HG02588 (cell line): ENCODE data around the gene ERMAP.
"Not testable (repeated sequence)": the region's sequence is repeated elsewhere in the genome, so short reads cannot be mapped to it uniquely, and the experiment has no call there.

Experiments used
- ATAC-seq: cut with Tn5 transposase; IDR thresholded peaks from one replicate; pipeline ENCODE4 v1.9.1; 2021; ENCODE audit warnings: mild to moderate bottlenecking, moderate library complexity; ENCODE audit not compliant: unreplicated experiment

ERMAP gene

DNA sequence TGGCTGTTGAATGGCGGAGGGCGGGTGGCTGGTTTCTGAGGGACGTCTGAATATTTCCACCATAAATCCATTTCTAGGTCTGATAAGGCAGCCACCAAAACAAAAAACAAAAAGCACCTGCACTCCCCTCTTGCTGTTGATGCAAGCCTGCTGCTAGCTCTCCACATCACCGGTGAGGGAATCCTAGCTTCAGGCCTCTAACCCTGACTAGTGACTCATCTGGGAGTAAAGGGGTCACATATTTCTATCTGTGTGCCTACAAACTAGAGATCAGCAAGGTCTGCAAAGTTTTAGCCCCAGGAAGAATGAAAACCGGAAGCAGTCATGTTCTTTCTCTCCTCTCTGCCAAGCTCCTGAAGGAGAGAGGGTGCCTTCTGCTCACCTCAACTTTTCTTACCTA, 10.3 kb upstream of the ERMAP start:
- ATAC-seq, result no peak

DNA sequence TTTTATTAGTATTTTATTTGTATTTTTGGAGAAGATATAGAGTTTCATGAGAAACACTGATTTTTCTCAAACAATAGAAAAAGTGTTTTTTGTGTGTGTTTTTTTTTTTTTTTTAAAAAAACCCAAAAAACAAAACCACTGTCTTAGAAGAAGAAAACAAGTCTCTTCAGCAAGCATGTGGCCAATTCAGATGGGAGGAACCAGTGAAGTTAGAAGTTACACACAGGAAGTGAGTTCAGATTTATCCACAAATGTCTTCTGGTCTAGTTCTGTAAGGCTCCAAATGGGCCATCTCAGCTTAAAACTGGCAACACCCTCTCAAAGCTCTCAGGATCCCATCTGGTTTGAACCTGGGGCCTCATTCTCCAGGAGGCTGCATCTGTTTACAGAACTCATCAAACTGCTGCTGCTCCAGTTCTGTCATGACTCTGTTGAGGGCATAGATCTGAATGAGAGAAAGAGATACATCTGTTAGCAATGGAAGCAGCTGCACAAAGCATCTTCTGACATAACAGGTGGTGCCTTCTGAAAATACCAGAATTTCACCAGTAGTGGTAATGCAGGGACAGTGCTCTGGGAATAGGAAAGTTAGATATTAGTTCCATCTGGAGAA, 9.8 kb upstream of the ERMAP start:
- no peak for ATAC-seq

GRCh38 chr1:42814815-42815214, 2.1 kb upstream of the ERMAP start:
- not testable (repeated sequence) for ATAC-seq

- ATAC-seq, result no peak
Measured at GRCh38 chr1:42815941-42816584, 859 bp upstream of the ERMAP start.

DNA sequence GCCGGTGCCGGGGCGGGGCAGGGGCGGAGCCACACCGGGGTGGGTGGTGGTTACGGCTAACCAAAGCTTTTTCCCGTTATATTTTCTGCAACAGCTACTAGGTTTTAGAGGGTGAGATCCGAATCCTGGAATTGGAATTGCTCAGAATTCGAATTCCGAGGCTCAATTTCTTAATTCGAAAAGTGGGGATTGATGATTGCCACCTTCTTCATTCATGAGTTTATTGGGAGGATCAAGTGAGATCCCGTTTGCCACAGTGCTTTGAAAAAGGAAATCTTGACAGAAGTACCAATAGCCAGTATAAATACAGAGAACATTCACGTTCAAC, 482 bp downstream of the ERMAP start:
- ATAC-seq, result no peak

GRCh38 chr1:42817976-42818375, 1.1 kb downstream of the ERMAP start:
- ATAC-seq, result no peak

- ATAC-seq, result no peak
Measured at GRCh38 chr1:42820813-42821212, 3.9 kb downstream of the ERMAP start.

DNA sequence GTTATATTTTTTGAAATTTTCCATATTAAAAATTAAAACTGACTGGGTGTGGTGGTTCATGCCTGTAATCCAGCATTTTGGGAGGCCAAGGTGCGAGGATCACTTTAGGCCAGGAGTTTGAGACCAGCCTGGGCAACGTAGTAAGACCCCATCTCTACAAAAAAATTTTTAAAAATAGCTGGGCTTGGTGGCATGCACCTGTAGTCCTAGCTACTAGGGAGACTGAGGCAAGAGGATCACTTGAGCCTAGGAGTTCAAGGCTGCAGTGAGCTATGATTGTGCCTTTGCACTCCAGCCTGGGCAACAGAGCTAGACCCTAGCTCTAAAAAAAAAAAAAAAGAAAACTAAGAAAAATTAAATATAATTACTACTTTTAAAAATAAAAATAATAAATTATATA, 4.8 kb downstream of the ERMAP start:
- ATAC-seq, result no peak

DNA sequence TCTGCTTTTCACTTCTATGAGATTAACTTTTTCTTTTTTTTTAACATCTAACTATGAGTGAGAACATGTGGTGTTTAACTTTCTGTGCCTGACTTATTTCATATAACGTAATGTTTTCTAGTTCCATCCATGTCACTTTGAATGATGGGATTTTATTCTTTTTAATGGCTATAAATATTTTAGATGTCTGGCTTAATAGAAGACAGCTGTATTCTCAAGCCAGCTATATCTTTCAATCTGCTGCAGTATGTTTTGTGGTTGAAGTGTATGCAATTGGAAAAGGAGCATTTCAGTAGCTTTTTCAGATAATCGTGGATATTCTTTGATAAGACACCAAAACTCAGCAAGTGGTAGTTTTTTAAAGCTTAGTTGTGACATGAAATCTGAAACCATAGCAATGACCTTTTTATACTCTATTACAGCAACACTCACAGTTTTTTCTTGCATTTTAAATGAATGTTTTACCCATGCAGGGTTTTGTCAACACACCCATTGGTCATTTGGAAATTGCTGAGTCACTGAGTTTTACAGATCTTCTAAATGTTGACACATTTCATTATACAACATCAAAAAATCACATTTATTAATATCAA, 6.0 kb downstream of the ERMAP start:
- no peak for ATAC-seq

DNA sequence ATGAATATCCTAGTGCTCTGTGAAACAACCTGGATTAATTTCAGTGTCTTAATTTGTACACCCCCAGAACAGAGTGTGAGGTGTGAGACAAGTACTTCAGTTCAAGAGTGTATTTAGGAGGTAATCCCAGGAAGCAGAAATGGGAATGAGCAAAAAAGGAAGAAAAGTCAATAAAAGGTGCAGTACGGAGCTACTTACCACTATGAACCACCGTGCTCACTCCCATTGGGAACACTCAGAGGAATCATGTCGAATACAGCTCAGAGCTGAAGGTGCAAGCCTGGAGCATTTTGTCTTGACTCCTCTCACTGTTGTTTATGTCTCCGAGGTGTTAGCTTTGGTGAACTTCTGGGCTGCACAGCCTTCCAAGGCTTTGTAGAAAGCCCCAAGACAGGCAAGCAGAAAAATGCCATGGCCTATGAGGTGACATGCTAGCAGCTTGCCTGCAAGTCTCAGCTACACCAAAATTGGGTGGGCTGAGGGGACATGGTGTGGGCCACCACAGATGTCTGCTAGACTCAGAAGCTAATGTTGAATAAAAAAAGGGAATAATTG, 7.6 kb downstream of the ERMAP start:
- no peak for ATAC-seq

GRCh38 chr1:42825036-42825851, 8.3 kb downstream of the ERMAP start:
- no peak for ATAC-seq

DNA sequence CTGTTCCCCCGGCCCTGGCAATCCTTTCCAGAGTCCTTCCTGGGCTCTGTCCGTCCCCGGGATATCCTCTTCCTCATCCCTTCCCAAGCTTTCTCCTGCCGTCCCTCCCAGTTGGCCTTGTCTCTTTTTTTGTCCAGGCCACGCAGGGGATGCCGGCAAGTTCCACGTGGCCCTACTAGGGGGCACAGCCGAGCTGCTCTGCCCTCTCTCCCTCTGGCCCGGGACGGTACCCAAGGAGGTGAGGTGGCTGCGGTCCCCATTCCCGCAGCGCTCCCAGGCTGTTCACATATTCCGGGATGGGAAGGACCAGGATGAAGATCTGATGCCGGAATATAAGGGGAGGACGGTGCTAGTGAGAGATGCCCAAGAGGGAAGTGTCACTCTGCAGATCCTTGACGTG, 13.7 kb downstream of the ERMAP start:
- no peak for ATAC-seq

- no peak for ATAC-seq
Measured at GRCh38 chr1:42831273-42831672, 14.4 kb downstream of the ERMAP start.

DNA sequence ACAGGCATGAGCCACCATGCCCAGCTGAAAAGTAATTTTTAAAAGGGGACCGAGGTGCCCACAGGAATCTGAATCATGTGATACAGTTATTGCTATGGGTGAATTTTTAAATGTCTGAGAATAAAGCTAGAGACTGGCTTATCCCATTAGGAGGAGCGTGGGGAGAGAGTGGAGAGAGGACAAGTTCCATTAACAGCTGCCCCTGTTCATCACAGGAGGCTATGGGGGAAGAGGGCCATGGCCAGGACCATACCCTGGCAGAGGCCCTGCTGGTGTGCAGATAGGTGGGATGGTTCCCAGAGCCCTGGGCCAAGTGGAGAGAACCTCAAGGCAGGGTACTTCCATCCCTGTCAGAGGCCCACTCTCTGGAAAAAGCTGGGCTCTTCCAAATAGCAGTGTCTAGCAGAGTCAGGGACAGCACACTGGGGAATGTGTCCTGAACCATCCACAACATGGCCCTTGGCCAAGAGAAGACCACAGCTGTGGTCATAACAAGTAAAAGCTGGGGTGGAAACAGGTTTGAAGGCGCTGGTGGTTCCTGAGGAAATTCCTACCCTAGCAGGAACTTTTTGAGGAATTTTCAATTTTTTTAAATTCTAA, 15.8 kb downstream of the ERMAP start:
- no peak for ATAC-seq

DNA sequence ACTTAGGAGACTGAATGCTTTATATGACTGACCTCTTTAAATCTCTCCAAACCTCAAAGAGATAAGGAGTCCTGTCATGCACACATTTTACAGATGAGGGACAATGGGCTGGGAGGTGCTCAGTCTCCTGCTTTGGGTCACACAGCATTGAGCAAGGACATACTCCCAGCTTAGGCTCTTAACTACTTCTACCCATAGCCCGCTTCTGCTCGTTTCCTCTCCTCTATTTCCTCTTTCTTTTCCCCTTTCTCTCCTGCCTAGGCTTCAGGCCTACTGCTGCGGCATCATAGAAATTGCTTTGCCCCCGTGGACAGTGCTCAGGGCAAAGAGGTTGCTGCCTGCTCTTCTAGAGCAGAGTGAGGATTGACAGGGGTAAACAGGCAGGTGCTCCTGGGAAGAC, 17.1 kb downstream of the ERMAP start:
- ATAC-seq, result no peak

GRCh38 chr1:42834803-42835202, 17.9 kb downstream of the ERMAP start:
- ATAC-seq, result no peak

DNA sequence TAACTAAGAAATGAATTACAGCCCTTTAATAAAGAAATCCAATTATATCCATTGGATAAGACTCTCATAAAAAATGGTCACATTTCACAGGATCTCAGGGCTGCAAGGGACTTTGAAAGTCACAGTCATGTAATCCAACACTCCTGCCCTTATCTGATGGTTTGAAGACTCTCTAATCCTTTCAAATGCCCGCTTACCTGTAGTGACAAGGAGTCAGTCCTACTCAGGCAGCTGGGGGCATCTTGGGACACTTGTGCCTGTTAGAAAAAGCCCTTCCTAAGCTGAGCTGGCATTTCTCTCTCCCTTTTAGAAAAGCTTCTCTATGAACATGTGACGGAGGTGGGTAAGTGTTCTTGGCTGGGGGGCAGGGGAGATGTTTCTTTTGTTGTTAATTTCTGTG, 18.5 kb downstream of the ERMAP start:
- ATAC-seq, result no peak

- ATAC-seq, result no peak
Measured at GRCh38 chr1:42837709-42838108, 20.8 kb downstream of the ERMAP start.

DNA sequence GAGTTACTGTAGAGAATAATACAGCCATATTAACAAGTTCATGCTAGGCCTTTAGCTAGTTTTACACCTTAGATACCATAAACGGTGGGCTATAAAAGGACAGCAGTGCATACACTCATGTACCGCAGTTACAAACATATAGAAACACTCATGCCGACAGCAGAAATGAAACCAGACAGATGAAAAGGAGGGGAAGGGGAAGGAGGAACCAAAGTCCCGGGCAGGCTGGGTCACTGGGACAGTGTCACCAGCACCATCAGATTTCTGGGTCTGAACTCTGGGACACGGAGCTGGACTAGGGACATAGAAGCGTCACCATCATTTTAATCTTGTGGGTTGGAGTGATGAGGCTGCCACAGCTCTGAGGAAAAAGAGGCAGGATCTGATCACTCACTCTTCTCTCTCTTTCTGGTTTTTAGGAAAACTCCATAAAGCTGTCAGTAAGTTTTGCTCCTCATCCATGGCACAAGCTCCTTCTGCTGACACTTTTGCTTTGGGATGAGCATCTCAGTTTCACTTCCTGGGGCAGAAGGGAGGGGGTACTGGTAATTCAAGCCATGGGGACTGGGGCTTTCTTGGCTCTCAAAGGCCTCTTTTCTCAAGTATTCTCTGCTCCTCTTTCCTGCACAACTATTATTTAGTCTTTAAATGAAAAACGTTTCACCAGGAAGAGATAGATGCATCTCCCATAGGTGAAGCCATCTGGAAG, 21.7 kb downstream of the ERMAP start:
- no peak for ATAC-seq

DNA sequence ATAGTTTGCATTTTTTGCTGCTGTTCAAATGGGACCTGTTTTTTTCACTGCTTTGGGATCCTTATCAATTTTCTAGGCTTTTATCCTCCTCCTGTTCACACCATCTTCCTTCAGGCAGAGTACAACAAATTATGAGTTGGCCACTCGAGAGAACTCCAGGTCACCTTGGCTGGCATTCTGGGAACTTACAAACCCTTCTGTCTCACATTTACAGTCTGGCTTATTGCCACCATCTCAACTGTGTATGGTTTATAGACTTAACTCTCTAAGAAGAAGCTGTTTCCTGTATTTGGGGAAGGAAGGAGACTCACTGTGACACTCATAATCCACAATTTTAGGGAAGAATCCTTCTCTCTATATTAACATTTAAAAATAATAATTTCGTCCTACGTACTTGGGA, 24.1 kb downstream of the ERMAP start:
- no peak for ATAC-seq
